Measurements from ENCODE around the gene ARF3. TPM values are rescaled to one million over a fixed set of nuclear protein-coding genes. Genes with fewer than 3 reads are reported as not detected.

ARF3 gene
- total and polyA plus RNA-seq, 9 of the 15 experiments (the other 6 are each of a cell fraction or from before 2014, with no cell fraction given): 5.9 to 170 (median 64.4) TPM

GRCh38 chr12:48956279-48957140 is 777 bp downstream of the ARF3 start (continued):
- 0 out of 4 replicates have a peak, but pooled peaks of 1 of the 2 experiments have one; percentile 51 for TF ChIP-seq TEAD1 (CRISPR knock-in tag; IDR thresholded peaks at IDR 0.05)
- peak; percentile 17; the same call in 1 of the 2 replicates for TF ChIP-seq ZNF263 (CRISPR knock-in tag; IDR thresholded peaks at IDR 0.05; ENCODE audit: borderline replicate concordance)

DNA sequence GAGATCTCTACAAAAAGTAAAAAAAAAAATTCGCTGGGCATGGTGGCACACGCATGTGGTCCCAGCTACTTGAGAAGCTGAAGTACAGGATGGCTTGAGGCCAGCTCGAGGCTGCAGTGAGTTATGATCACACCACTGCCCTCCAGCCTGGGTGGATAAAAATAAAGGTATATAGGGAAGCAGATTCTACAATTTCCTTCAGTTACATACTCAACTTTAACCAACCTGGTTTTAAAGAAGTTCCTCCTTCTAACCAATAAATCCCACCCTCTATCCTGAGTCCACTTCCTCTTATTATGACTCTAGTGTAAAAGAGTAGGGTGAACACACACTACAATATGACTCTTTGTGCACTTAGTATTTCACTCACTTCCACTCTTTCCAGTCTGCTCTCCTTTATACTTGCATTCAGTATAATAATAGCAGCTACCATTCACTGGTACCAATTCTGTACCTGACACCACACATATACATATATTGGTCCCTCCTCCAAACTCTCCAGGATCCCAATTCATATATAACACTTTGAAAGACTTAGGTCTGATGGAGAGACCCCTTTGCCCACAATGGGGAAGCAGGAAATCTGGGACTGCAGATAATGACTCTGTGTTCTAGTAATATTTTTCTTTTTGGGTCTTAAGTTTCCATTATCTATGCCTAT is 2.3 kb downstream of the ARF3 start:
- H3K9ac ChIP-seq (ENCODE audit: insufficient read depth in 1 of 2, low read depth in 2 of 2, low read length in 2 of 2): no peak overlapping the region
- intact Hi-C loops (cut with micrococcal nuclease) (no loop called here), in situ Hi-C loops (cut with MboI) (no loop called here)
- H3K27me3 ChIP-seq (ENCODE audit: control insufficient read depth in 2 of 2, insufficient read depth in 2 of 2, low read length in 2 of 2): no peaks in the 10 kb centered on the region
- ATAC-seq (no peak), DNase-seq (ENCODE audit: extremely low read depth in 1 of 4, low spot score in 3 of 4) (no peak), FAIRE-seq (no peak)
- H3K79me2 ChIP-seq (ENCODE audit: control insufficient read depth, insufficient read depth, low read length): peaks cover 61% of the 10 kb centered on the region
- H3K27ac ChIP-seq (ENCODE audit: extremely low read depth, low read depth, low read length): no peak overlapping the region
- peaks cover 6% of the 10 kb centered on the region; the same call in 1 of the 2 replicates for H4K20me1 ChIP-seq (replicated peaks; ENCODE audit: control insufficient read depth, insufficient read depth, low read length)
- H2AFZ ChIP-seq (ENCODE audit: low read depth, low read length): no peak overlapping the region
- no TSS peak for BruUV-seq (replicated peaks)
- H3K9me3 ChIP-seq (replicated peaks; ENCODE audit: control insufficient read depth, insufficient read depth, low read depth, low read length): no peaks in the 10 kb centered on the region
- ChIA-PET CTCF (ENCODE audit: low intra/inter-chr PET ratio) (no interaction called here), POLR2A (interaction anchor here (0.6 kb wide), 1 partner anchor 88 kb away, joined by 3 read pairs; no protein-coding TSS in a partner anchor)
- 94% methylated on average over 3 of the region's 3 CpGs for WGBS (ENCODE audit: insufficient coverage, low coverage, missing lambda C conversion rate)
- peaks cover 46% of the 10 kb centered on the region for H3K36me3 ChIP-seq (ENCODE audit: control insufficient read depth, insufficient read depth, low read length)
- peak overlapping the region; percentile 89; the same call in 1 of the 2 replicates for H3K4me2 ChIP-seq (ENCODE audit: insufficient read depth, low read length)
- H3K4me1 ChIP-seq (replicated peaks in 1 of 2; ENCODE audit: control insufficient read depth in 2 of 2, insufficient read depth in 2 of 2, low read length in 2 of 2): peaks cover 9 to 21% of the 10 kb centered on the region in 2 experiments; a peak in 4 of 5 replicates
- H3K9me1 ChIP-seq (ENCODE audit: control insufficient read depth, insufficient read depth, low read length): peaks cover 4% of the 10 kb centered on the region
- no peak overlapping the region for H3K4me3 ChIP-seq
- TF ChIP-seq, protein P1, sequence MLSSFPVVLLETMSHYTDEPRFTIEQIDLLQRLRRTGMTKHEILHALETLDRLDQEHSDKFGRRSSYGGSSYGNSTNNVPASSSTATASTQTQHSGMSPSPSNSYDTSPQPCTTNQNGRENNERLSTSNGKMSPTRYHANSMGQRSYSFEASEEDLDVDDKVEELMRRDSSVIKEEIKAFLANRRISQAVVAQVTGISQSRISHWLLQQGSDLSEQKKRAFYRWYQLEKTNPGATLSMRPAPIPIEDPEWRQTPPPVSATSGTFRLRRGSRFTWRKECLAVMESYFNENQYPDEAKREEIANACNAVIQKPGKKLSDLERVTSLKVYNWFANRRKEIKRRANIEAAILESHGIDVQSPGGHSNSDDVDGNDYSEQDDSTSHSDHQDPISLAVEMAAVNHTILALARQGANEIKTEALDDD (IDR thresholded peaks at IDR 0.05): 0 out of 2 replicates have a peak, but pooled peaks have one; percentile 18
- no peak for TF ChIP-seq ZNF589 (CRISPR knock-in tag; IDR thresholded peaks at IDR 0.05; ENCODE audit: low read depth)
- no peak for TF ChIP-seq CHD2 (IDR thresholded peaks at IDR 0.05; ENCODE audit: low read depth, low read length)
- no peak for TF ChIP-seq TSHZ1 (CRISPR knock-in tag; IDR thresholded peaks at IDR 0.05)
- TF ChIP-seq PURB (CRISPR knock-in tag; IDR thresholded peaks at IDR 0.05; ENCODE audit: low read depth): no peak
- peak; percentile 91 for TF ChIP-seq SPI1 (IDR thresholded peaks at IDR 0.05; ENCODE audit: borderline replicate concordance, low read depth, low read length)
- no peak for TF ChIP-seq NFXL1 (CRISPR knock-in tag; IDR thresholded peaks at IDR 0.05)
- no peak for TF ChIP-seq ZBTB17 (CRISPR knock-in tag; IDR thresholded peaks at IDR 0.05)
- no peak for TF ChIP-seq ZNF551 (CRISPR knock-in tag; IDR thresholded peaks at IDR 0.05)
- no peak for TF ChIP-seq RFX7 (CRISPR knock-in tag; IDR thresholded peaks at IDR 0.05)
- TF ChIP-seq, protein P2, sequence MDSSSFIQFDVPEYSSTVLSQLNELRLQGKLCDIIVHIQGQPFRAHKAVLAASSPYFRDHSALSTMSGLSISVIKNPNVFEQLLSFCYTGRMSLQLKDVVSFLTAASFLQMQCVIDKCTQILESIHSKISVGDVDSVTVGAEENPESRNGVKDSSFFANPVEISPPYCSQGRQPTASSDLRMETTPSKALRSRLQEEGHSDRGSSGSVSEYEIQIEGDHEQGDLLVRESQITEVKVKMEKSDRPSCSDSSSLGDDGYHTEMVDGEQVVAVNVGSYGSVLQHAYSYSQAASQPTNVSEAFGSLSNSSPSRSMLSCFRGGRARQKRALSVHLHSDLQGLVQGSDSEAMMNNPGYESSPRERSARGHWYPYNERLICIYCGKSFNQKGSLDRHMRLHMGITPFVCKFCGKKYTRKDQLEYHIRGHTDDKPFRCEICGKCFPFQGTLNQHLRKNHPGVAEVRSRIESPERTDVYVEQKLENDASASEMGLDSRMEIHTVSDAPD (CRISPR knock-in tag; IDR thresholded peaks at IDR 0.05): no peak

Data from K562 (cell line).